Measurements from ENCODE around the gene TMEM229B.

The TMEM229B gene

GRCh38 chr14:67502867-67503266 lies 14.3 kb upstream of the TMEM229B start:
- no peak for TF ChIP-seq CTCF (IDR thresholded peaks at IDR 0.05; ENCODE audit: low read depth, low read length)
- DNase-seq (ENCODE audit: low read depth, low spot score): no peak

GRCh38 chr14:67501670-67502069 lies 13.1 kb upstream of the TMEM229B start:
- no peak overlapping the region for H3K4me3 ChIP-seq (ENCODE audit: low read depth, low read length)
- in situ Hi-C loops (cut with HindIII; ENCODE audit: low sequenced_read_pairs): no loop called here
- no peak for DNase-seq (ENCODE audit: low read depth, low spot score)
- TF ChIP-seq CTCF (IDR thresholded peaks at IDR 0.05; ENCODE audit: low read depth, low read length): no peak

More at GRCh38 chr14:67502867-67503266, 14.3 kb upstream of the TMEM229B start:
- in situ Hi-C loops (cut with HindIII; ENCODE audit: low sequenced_read_pairs): no loop called here
- no peak overlapping the region for H3K4me3 ChIP-seq (ENCODE audit: low read depth, low read length)

GRCh38 chr14:67500981-67501380 lies 12.5 kb upstream of the TMEM229B start:
- H3K4me3 ChIP-seq (ENCODE audit: low read depth, low read length): no peak overlapping the region
- in situ Hi-C loops (cut with HindIII; ENCODE audit: low sequenced_read_pairs): no loop called here
- no peak for DNase-seq (ENCODE audit: low read depth, low spot score)
- no peak for TF ChIP-seq CTCF (IDR thresholded peaks at IDR 0.05; ENCODE audit: low read depth, low read length)

- no peak overlapping the region for H3K4me3 ChIP-seq (ENCODE audit: low read depth, low read length)
- in situ Hi-C loops (cut with HindIII; ENCODE audit: low sequenced_read_pairs): no loop called here
- DNase-seq (ENCODE audit: low read depth, low spot score): no peak
- TF ChIP-seq CTCF (IDR thresholded peaks at IDR 0.05; ENCODE audit: low read depth, low read length): no peak
These were observed 9.2 kb upstream of the TMEM229B start for GRCh38 chr14:67497716-67498115.

GRCh38 chr14:67497216-67497615 lies 8.7 kb upstream of the TMEM229B start:
- in situ Hi-C loops (cut with HindIII; ENCODE audit: low sequenced_read_pairs): no loop called here
- no peak for TF ChIP-seq CTCF (IDR thresholded peaks at IDR 0.05; ENCODE audit: low read depth, low read length)
- DNase-seq (ENCODE audit: low read depth, low spot score): no peak
- H3K4me3 ChIP-seq (ENCODE audit: low read depth, low read length): no peak overlapping the region

GRCh38 chr14:67495827-67496226 lies 7.3 kb upstream of the TMEM229B start:
- H3K4me3 ChIP-seq (ENCODE audit: low read depth, low read length): no peak overlapping the region
- in situ Hi-C loops (cut with HindIII; ENCODE audit: low sequenced_read_pairs): no loop called here
- DNase-seq (ENCODE audit: low read depth, low spot score): no peak
- TF ChIP-seq CTCF (IDR thresholded peaks at IDR 0.05; ENCODE audit: low read depth, low read length): no peak

All from astrocyte of the spinal cord (primary cell).